PC-9 (cell line): ENCODE results near the gene TBX15. TPM values are rescaled to one million over a fixed set of nuclear protein-coding genes. Genes with fewer than 3 reads are reported as not detected.

ENCODE experiments used
- BruUV-seq: library from RNA; stranded (reverse); fragments of 400-500 nt; replicated peaks from 2 replicates; lab custom pipeline; 2021; lab: Mats Ljungman, UMichigan
- CTCF ChIA-PET: fragments of 300-600 bp; sonication (Branson Sonifier 250); formaldehyde crosslinking; loops from one replicate; lab custom pipeline; 2022; ENCODE audit warnings: antibody characterized with exemption; lab: Charles Lee
- POLR2A ChIA-PET: fragments of 300-600 bp; sonication (Branson Sonifier 250); formaldehyde crosslinking; loops from one replicate; lab custom pipeline; 2022; ENCODE audit warnings: antibody characterized with exemption; ENCODE audit not compliant: unreplicated experiment; lab: Charles Lee
- DNase-seq, 2 experiments: peaks; one replicate each; pipeline versions ENCODE4 v3.0.0 to v3.0.0-alpha.2; 2015 to 2022; ENCODE audit warnings: mixed read lengths in 1 of 2
- H2AFZ ChIP-seq: fragments of 200-600 bp; sonication (generic); 2 replicates; pipeline ENCODE4 v1.8.1; 2017; ENCODE audit warnings: antibody characterized with exemption
- H3F3A ChIP-seq: fragments of 200-600 bp; sonication (generic); 2 replicates; pipeline ENCODE4 v1.8.1; 2017; ENCODE audit warnings: antibody characterized with exemption, mild to moderate bottlenecking, low read depth; ENCODE audit not compliant: insufficient read depth
- H3K27ac ChIP-seq: fragments of 200-600 bp; sonication (generic); 2 replicates; pipeline ENCODE4 v1.6.1; 2016; ENCODE audit warnings: mixed run types
- H3K27me3 ChIP-seq: fragments of 200-600 bp; sonication (generic); 2 replicates; pipeline ENCODE4 v1.6.1; 2016; ENCODE audit warnings: low read depth, mixed run types; ENCODE audit not compliant: insufficient read depth
- H3K36me3 ChIP-seq: fragments of 200-600 bp; sonication (generic); 2 replicates; pipeline ENCODE4 v1.6.1; 2016; ENCODE audit warnings: low read depth, mixed run types
- H3K4me1 ChIP-seq: fragments of 200-600 bp; sonication (generic); replicated peaks from 2 replicates; pipeline ENCODE4 v1.6.1; 2016; ENCODE audit warnings: mixed run types; ENCODE audit not compliant: insufficient read depth
- H3K4me2 ChIP-seq: fragments of 200-600 bp; sonication (generic); 2 replicates; pipeline ENCODE4 v1.6.1; 2017; ENCODE audit warnings: mixed run types
- H3K4me3 ChIP-seq: fragments of 200-600 bp; sonication (generic); 2 replicates; pipeline ENCODE4 v1.6.1; 2016; ENCODE audit warnings: mixed run types
- H3K79me2 ChIP-seq: fragments of 200-600 bp; sonication (generic); 2 replicates; pipeline ENCODE4 v1.6.1; 2017; ENCODE audit warnings: low read depth, mixed run types
- H3K9me2 ChIP-seq: fragments of 200-600 bp; sonication (generic); 2 replicates; pipeline ENCODE4 v1.8.1; 2017; ENCODE audit warnings: mild to moderate bottlenecking; ENCODE audit not compliant: insufficient read depth
- H3K9me3 ChIP-seq: fragments of 200-600 bp; sonication (generic); 2 replicates; pipeline ENCODE4 v1.8.1; 2016; ENCODE audit warnings: low read depth; ENCODE audit not compliant: insufficient read depth
- H4K20me1 ChIP-seq: fragments of 200-600 bp; sonication (generic); 2 replicates; pipeline ENCODE4 v1.8.1; 2017; ENCODE audit not compliant: insufficient read depth
- CTCF ChIP-seq: fragments of 200-600 bp; sonication (generic); conservative IDR thresholded peaks from 2 replicates; pipeline ENCODE4 v1.6.1; 2017; ENCODE audit warnings: mixed run types, antibody characterized with exemption, mild to moderate bottlenecking, moderate library complexity
- EZH2 ChIP-seq: fragments of 200-600 bp; sonication (generic); IDR thresholded peaks from 2 replicates; pipeline ENCODE4 v1.8.0; 2017; ENCODE audit warnings: antibody characterized with exemption, low read depth
- intact Hi-C: fragments of 100-400 bp; cut with micrococcal nuclease; formaldehyde crosslinking; loops from one replicate; pipeline ENCODE4 v1.10.0; 2022; ENCODE audit not compliant: unreplicated experiment
- total RNA-seq: library from RNA; stranded (reverse); gene quantifications from 2 replicates; pipeline ENCODE4 v1.2.3, GENCODE V29; 2021

The TBX15 gene
- total RNA-seq, 1 experiment from 2014 or later = not detected

- no TSS peak for BruUV-seq
- Histone ChIP-seq H3K9me2 (no peaks in the 10 kb centered on the region), H3K4me1 (peaks cover 13% of the 10 kb centered on the region), H3K4me2 (no peak overlapping the region), H3K27ac (no peak overlapping the region), H4K20me1 (no peaks in the 10 kb centered on the region), H3K4me3 (no peak overlapping the region), H3K79me2 (no peaks in the 10 kb centered on the region), H2AFZ (no peak overlapping the region), H3K9me3 (no peaks in the 10 kb centered on the region), H3K27me3 (no peaks in the 10 kb centered on the region), H3K36me3 (no peaks in the 10 kb centered on the region), H3F3A (no peaks in the 10 kb centered on the region)
- POLR2A ChIA-PET = no interaction called here
- TF ChIP-seq CTCF (no peak), EZH2 (no peak)
- intact Hi-C loops = loop anchor here (5.0 to 10.0 kb wide), 2 partner anchors 139 to 271 kb away; partner anchors contain the start of gene WARS2
- CTCF ChIA-PET = no interaction called here
- DNase-seq = no peak
These were observed 15.4 kb upstream of the TBX15 start for GRCh38 chr1:119003413-119004128.

- Histone ChIP-seq H3K4me2 (peak overlapping the region; percentile 71), H3K27ac (peak overlapping the region; percentile 63), H3K9me3 (no peaks in the 10 kb centered on the region), H3K36me3 (no peaks in the 10 kb centered on the region), H3K9me2 (no peaks in the 10 kb centered on the region), H3F3A (no peaks in the 10 kb centered on the region), H3K4me1 (peaks cover 13% of the 10 kb centered on the region), H3K4me3 (peak overlapping the region; percentile 41; the same call in 1 of the 2 replicates), H2AFZ (peak overlapping the region; percentile 69), H3K79me2 (no peaks in the 10 kb centered on the region), H3K27me3 (0 out of 2 replicates have a peak, but pooled peaks cover 4% of the 10 kb centered on the region), H4K20me1 (no peaks in the 10 kb centered on the region)
- TF ChIP-seq CTCF = 0 out of 2 replicates have a peak, but pooled peaks have one; percentile 4
- no peak for TF ChIP-seq EZH2
- ChIA-PET CTCF (no interaction called here), POLR2A (no interaction called here)
- peak; percentile 56 to 89 for DNase-seq
- intact Hi-C loops = loop anchor here (5.0 to 10.0 kb wide), 2 partner anchors 140 to 273 kb away; partner anchors contain the start of gene WARS2
- no TSS peak for BruUV-seq
These were observed 14.0 kb upstream of the TBX15 start for GRCh38 chr1:119002028-119002686.

GRCh38 chr1:119001181-119002027 lies 13.3 kb upstream of the TBX15 start:
- intact Hi-C loops = loop anchor here (5.0 to 10.0 kb wide), 2 partner anchors 141 to 273 kb away; partner anchors contain the start of gene WARS2
- POLR2A ChIA-PET = interaction anchor here (0.5 kb wide), 1 partner anchor 334 kb away, joined by 3 read pairs; no protein-coding TSS in a partner anchor
- no TSS peak for BruUV-seq
- peak; percentile 33 to 40 for DNase-seq
- Histone ChIP-seq H3K27me3 (0 out of 2 replicates have a peak, but pooled peaks cover 4% of the 10 kb centered on the region), H3K4me2 (peak overlapping the region; percentile 71), H3K4me3 (peak overlapping the region; percentile 41; the same call in 1 of the 2 replicates), H3K9me3 (no peaks in the 10 kb centered on the region), H3F3A (no peaks in the 10 kb centered on the region), H4K20me1 (no peaks in the 10 kb centered on the region), H3K27ac (peak overlapping the region; percentile 63), H2AFZ (peak overlapping the region; percentile 69), H3K4me1 (peaks cover 13% of the 10 kb centered on the region), H3K9me2 (no peaks in the 10 kb centered on the region), H3K79me2 (no peaks in the 10 kb centered on the region), H3K36me3 (no peaks in the 10 kb centered on the region)
- TF ChIP-seq CTCF = 0 out of 2 replicates have a peak, but pooled peaks have one; percentile 37
- TF ChIP-seq EZH2 = no peak
- CTCF ChIA-PET = interaction anchor here (0.6 kb wide), 1 partner anchor 327 kb away, joined by 4 read pairs; no protein-coding TSS in a partner anchor
